Mesothelial cell of epicardium (in vitro differentiated cells): Measurements from ENCODE around the gene EGR4. TPM values are rescaled to one million over a fixed set of nuclear protein-coding genes. Genes with fewer than 3 reads are reported as not detected.

Experiments used
- DNase-seq, 2 experiments: peaks; one replicate each; pipeline ENCODE4 v3.0.0; 2021; ENCODE audit warnings: low spot score in 2 of 2; ENCODE audit not compliant: unreplicated experiment in 2 of 2
- H3K27ac Mint-ChIP-seq: 2 replicates; pipeline ENCODE4 v1.8.0; 2021; ENCODE audit warnings: mixed read lengths
- H3K27me3 Mint-ChIP-seq: 2 replicates; pipeline ENCODE4 v1.8.0; 2021; ENCODE audit warnings: low read depth, mixed read lengths
- H3K36me3 Mint-ChIP-seq: 2 replicates; pipeline ENCODE4 v1.8.0; 2021; ENCODE audit warnings: mixed read lengths
- H3K4me1 Mint-ChIP-seq: 2 replicates; pipeline ENCODE4 v1.8.0; 2021; ENCODE audit warnings: mixed read lengths
- H3K4me3 Mint-ChIP-seq: 2 replicates; pipeline ENCODE4 v1.8.0; 2021; ENCODE audit warnings: mild to moderate bottlenecking, moderate library complexity, mixed read lengths
- H3K9me3 Mint-ChIP-seq: 2 replicates; pipeline ENCODE4 v1.8.0; 2021; ENCODE audit warnings: mixed read lengths
- total RNA-seq: library from RNA; stranded (reverse); gene quantifications from 3 replicates; pipeline ENCODE4 v1.2.1, GENCODE V29; 2021
- TF ChIP-seq, protein P1 (sequence below): fragments of 200-600 bp; sonication (generic); IDR thresholded peaks from one replicate; pipeline ENCODE4 v1.5.0; 2021; ENCODE audit warnings: antibody characterized with exemption; ENCODE audit not compliant: unreplicated experiment

Gene EGR4
- total RNA-seq, 1 donor from 2014 or later, result 0.36 TPM

DNA sequence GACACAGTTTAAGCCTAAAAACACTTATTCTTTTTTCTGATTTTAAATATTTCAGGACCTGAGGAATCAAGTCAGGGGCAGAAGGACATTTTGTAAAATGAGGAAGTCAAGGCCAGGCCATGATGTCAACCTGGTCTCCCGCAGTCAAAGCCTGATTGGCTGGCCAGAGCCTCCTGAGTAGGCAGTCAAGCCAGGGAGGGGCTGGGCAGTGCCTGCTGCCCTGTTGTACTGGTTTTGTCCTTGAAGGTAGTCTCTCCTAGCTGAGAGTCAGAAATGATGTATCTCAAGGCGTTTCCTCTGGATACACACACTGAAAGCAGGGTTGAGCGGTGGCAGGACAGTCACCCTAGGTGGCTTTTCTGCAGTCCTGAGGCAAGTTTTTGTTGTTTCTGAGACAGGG is 39.4 kb downstream of the EGR4 start:
- Mint-ChIP-seq H3K27me3 (no peaks in the 10 kb centered on the region), H3K4me3 (no peak overlapping the region), H3K9me3 (no peaks in the 10 kb centered on the region), H3K27ac (no peak overlapping the region), H3K36me3 (peaks cover 26% of the 10 kb centered on the region), H3K4me1 (no peaks in the 10 kb centered on the region)
- TF ChIP-seq, protein P1, sequence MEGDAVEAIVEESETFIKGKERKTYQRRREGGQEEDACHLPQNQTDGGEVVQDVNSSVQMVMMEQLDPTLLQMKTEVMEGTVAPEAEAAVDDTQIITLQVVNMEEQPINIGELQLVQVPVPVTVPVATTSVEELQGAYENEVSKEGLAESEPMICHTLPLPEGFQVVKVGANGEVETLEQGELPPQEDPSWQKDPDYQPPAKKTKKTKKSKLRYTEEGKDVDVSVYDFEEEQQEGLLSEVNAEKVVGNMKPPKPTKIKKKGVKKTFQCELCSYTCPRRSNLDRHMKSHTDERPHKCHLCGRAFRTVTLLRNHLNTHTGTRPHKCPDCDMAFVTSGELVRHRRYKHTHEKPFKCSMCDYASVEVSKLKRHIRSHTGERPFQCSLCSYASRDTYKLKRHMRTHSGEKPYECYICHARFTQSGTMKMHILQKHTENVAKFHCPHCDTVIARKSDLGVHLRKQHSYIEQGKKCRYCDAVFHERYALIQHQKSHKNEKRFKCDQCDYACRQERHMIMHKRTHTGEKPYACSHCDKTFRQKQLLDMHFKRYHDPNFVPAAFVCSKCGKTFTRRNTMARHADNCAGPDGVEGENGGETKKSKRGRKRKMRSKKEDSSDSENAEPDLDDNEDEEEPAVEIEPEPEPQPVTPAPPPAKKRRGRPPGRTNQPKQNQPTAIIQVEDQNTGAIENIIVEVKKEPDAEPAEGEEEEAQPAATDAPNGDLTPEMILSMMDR, result no peak
- no peak for DNase-seq

DNA sequence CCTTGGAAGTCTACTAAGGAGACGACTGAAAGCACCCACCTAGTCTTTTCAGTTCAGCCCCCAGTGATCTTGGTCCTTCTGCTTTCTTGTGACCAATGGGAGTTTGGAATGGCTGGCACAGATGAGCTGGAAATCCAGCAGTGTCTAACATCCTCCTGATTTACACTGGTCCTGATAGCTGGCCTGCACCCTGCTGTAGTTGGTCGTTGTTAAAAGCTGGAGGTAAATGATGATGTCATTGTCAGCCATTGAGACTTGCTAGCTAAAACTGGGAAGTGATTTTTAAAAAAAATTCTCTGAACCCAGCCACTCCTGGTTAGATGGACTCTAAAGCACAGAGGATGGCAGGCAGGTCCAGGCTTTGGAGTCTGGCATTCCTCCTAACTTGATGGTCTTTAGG is 39.9 kb downstream of the EGR4 start:
- Mint-ChIP-seq H3K27ac (no peak overlapping the region), H3K9me3 (no peaks in the 10 kb centered on the region), H3K36me3 (peaks cover 28% of the 10 kb centered on the region), H3K4me3 (no peak overlapping the region), H3K27me3 (no peaks in the 10 kb centered on the region), H3K4me1 (no peaks in the 10 kb centered on the region)
- TF ChIP-seq, protein P1, result no peak
- no peak for DNase-seq

DNA sequence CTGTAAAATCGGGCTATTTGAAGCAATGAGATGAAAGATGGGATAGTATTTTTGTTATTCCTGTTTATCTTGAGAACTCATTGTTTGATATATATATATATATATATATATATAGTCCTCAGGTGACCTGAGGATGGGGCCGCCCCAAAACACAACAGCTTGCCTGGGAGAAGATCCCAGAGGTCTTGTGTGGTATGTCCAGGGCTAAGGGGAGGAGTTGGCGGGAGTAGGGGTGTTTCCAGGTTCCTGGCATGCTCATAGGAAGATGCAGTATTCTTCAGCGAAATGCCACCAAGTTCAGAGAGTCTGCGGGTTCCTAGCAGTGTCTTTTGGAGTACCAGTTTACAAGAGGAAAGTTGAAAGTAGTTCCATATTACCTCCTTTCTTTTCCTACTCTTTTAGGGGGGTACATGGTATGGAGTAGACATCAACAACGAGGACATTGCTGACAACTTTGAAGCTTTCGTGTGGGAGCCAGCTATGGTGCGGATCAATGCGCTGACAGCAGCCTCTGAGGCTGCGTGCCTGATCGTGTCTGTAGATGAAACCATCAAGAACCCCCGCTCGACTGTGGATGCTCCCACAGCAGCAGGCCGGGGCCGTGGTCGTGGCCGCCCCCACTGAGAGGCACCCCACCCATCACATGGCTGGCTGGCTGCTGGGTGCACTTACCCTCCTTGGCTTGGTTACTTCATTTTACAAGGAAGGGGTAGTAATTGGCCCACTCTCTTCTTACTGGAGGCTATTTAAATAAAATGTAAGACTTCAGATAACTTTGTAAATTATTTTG is 40.9 kb downstream of the EGR4 start:
- DNase-seq, result no peak
- Mint-ChIP-seq H3K36me3 (peaks cover 31% of the 10 kb centered on the region), H3K4me3 (no peak overlapping the region), H3K27ac (no peak overlapping the region), H3K4me1 (no peaks in the 10 kb centered on the region), H3K27me3 (no peaks in the 10 kb centered on the region), H3K9me3 (no peaks in the 10 kb centered on the region)
- TF ChIP-seq, protein P1, result no peak

DNA sequence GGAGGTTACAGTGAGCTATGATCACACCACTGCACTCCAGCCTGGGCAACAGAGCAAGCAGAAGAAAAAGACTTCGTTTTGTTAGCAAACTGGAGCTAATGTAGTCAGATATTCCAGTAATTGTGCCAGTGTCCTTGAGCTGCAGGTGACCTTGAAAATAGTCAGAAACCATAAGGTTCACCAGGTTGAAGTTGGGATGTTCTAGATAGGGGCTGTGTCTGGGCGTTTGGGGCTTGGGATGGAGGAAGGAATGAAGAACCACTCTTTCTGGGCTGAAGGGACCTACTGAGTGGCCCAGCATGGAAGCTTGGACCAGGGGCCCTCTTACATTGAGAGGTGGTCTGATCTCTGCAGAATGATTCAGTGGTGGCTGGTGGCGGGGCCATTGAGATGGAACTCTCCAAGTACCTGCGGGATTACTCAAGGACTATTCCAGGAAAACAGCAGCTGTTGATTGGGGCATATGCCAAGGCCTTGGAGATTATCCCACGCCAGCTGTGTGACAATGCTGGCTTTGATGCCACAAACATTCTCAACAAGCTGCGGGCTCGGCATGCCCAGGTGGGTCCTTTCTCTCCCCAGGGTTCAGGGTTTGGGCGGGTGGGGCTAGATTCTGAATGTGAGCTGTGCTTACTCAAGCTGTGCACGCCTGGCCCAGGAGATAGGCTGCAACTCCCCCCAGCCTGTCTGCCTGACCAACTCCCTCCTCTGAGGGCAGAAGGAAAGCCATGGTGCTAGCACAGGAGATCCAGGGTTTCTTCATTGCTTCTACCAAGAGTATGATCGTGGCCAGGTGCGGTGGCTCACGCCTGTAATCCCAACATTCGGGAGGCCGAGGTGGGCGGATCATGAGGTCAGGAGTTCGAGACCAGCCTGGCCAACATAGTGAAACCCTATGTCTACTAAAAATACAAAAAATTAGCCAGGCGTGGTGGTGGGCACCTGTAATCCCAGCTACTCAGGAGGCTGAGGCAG is 42.2 kb downstream of the EGR4 start:
- H3K4me1 Mint-ChIP-seq, result no peaks in the 10 kb centered on the region
- no peaks in the 10 kb centered on the region for H3K9me3 Mint-ChIP-seq
- H3K27me3 Mint-ChIP-seq, result no peaks in the 10 kb centered on the region
- DNase-seq, result no peak
- peaks cover 40% of the 10 kb centered on the region for H3K36me3 Mint-ChIP-seq
- H3K27ac Mint-ChIP-seq, result no peak overlapping the region
- no peak overlapping the region for H3K4me3 Mint-ChIP-seq
- TF ChIP-seq, protein P1, result no peak

DNA sequence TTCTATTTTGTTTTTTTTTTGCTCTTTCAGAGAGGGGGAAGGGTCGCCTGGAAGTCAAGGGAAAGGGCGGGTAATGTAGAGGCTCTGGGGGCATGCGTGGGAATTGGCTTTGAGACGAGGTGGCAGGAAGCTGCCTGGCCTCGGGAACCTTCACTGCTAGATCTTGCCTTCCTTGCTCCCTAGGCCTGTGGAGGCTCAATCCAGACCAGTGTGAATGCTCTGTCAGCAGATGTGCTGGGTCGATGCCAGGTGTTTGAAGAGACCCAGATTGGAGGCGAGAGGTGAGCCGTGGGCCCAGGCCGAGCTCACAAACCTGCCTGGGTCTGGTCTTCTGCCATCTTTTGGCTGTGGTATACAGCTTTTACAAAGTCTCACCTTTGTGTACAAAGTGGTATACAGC is 43.7 kb downstream of the EGR4 start:
- DNase-seq, result no peak
- H3K36me3 Mint-ChIP-seq, result peaks cover 49% of the 10 kb centered on the region
- TF ChIP-seq, protein P1, result no peak
- H3K4me1 Mint-ChIP-seq, result no peaks in the 10 kb centered on the region
- H3K27ac Mint-ChIP-seq, result no peak overlapping the region
- no peak overlapping the region for H3K4me3 Mint-ChIP-seq
- H3K9me3 Mint-ChIP-seq, result no peaks in the 10 kb centered on the region
- H3K27me3 Mint-ChIP-seq, result no peaks in the 10 kb centered on the region
